Coronary artery (tissue), 2 donors: Measurements from ENCODE around the gene STK35.

ENCODE experiments used
- DNase-seq: peaks from one replicate; pipeline ENCODE4 v3.0.0-alpha.2; 2017; ENCODE audit warnings: low spot score
- H3K27ac ChIP-seq, 2 donors: fragments of 200-600 bp; sonication (generic); one replicate each; pipeline ENCODE4 v1.5.1; 2016 to 2019
- H3K4me3 ChIP-seq: fragments of 200-600 bp; sonication (generic); 2 replicates; pipeline ENCODE4 v1.5.1; 2016; ENCODE audit warnings: mild to moderate bottlenecking, moderate library complexity
- CTCF ChIP-seq: fragments of 200-600 bp; sonication (generic); IDR thresholded peaks from one replicate; pipeline ENCODE4 v1.5.1; 2019; ENCODE audit warnings: antibody characterized with exemption

STK35 gene

GRCh38 chr20:2172305-2173175, 70.9 kb downstream of the STK35 start:
- no peak overlapping the region for H3K4me3 ChIP-seq
- peak; percentile 83 for DNase-seq
- TF ChIP-seq CTCF: peak; percentile 77
- no peak overlapping the region for H3K27ac ChIP-seq

- no peak overlapping the region for H3K27ac ChIP-seq
- H3K4me3 ChIP-seq: no peak overlapping the region
- no peak for DNase-seq
- no peak for TF ChIP-seq CTCF
Observed at GRCh38 chr20:2173186-2173585, 71.6 kb downstream of the STK35 start.

- TF ChIP-seq CTCF: no peak
- Histone ChIP-seq H3K27ac (no peak overlapping the region), H3K4me3 (no peak overlapping the region)
- DNase-seq: no peak
Observed at GRCh38 chr20:2174067-2174466, 72.4 kb downstream of the STK35 start.

GRCh38 chr20:2176946-2177345, 75.3 kb downstream of the STK35 start:
- Histone ChIP-seq H3K27ac (no peak overlapping the region), H3K4me3 (no peak overlapping the region)
- no peak for DNase-seq
- no peak for TF ChIP-seq CTCF

- no peak overlapping the region for H3K27ac ChIP-seq
- TF ChIP-seq CTCF: no peak
- H3K4me3 ChIP-seq: no peak overlapping the region
- no peak for DNase-seq
Observed at GRCh38 chr20:2178318-2179232, 76.9 kb downstream of the STK35 start.

- no peak overlapping the region for H3K4me3 ChIP-seq
- H3K27ac ChIP-seq: no peak overlapping the region
- no peak for DNase-seq
- TF ChIP-seq CTCF: no peak
Observed at GRCh38 chr20:2179233-2179580, 77.6 kb downstream of the STK35 start.
